Tibial nerve (tissue), 4 donors: ENCODE measurements around the gene KBTBD6. TPM values are rescaled to one million over a fixed set of nuclear protein-coding genes. Genes with fewer than 3 reads are reported as not detected.
A peak's percentile ranks its signal among the peaks of the same experiment; 100 is the strongest.
"Not testable (repeated sequence)": the region's sequence is repeated elsewhere in the genome, so short reads cannot be mapped to it uniquely, and the experiment has no call there.

Experiments
- DNase-seq, 2 donors: peaks; one replicate each; pipeline ENCODE4 v3.0.0-alpha.2; 2019; ENCODE audit warnings: low spot score in 2 of 2
- H3K27ac ChIP-seq, 4 donors: fragments of 200-600 bp; sonication (generic) in 3 of 4; one replicate each; pipeline ENCODE4 v1.5.1; 2017 to 2019; ENCODE audit warnings: mild to moderate bottlenecking in 1 of 4
- H3K27me3 ChIP-seq, 2 donors: fragments of 200-600 bp; sonication (generic) in 1 of 2; one replicate each; pipeline versions ENCODE4 v1.5.1 to v1.6.0; 2017 to 2019
- H3K36me3 ChIP-seq, 3 donors: fragments of 200-600 bp; sonication (generic); one replicate each; pipeline ENCODE4 v1.5.1; 2018 to 2019
- H3K4me1 ChIP-seq, 4 donors: fragments of 200-600 bp; sonication (generic) in 3 of 4; one replicate each; pipeline ENCODE4 v1.5.1; 2017 to 2019
- H3K4me3 ChIP-seq, 4 donors: fragments of 200-600 bp; sonication (generic) in 3 of 4; one replicate each; pipeline ENCODE4 v1.5.1; 2017 to 2019; ENCODE audit warnings: mild to moderate bottlenecking in 1 of 4, moderate library complexity in 1 of 4
- H3K9me3 ChIP-seq, 4 donors: fragments of 200-600 bp; sonication (generic) in 3 of 4; one replicate each; pipeline ENCODE4 v1.5.1; 2017 to 2019
- EP300 ChIP-seq, 2 donors: sonication (generic); formaldehyde crosslinking; IDR thresholded peaks; one replicate each; pipeline ENCODE4 v1.6.1; 2017; ENCODE audit warnings: antibody characterized with exemption in 2 of 2, mild to moderate bottlenecking in 1 of 2
- POLR2A ChIP-seq, 2 donors: fragments of 450-650 bp; IDR thresholded peaks; one replicate each; pipeline ENCODE4 v1.6.1; 2017; ENCODE audit warnings: antibody characterized with exemption in 2 of 2, mild to moderate bottlenecking in 2 of 2, moderate library complexity in 2 of 2
- WGBS, 2 donors: methylation state at CpG; one replicate each; pipeline ENCODE4 v1.1.5; 2018; 5-methylcytosine and 5-hydroxymethylcytosine counted together
- total RNA-seq, 4 donors: library from RNA; depleted of rRNA; stranded (reverse); fragments of >200 nt; gene quantifications; one replicate each; pipeline ENCODE4 v1.1.0, GENCODE V29; 2016
- TF ChIP-seq, protein P1 (sequence below), 5 experiments: fragments of 200-600 bp in 3 of 5; fragments of 450-650 bp in 2 of 5; sonication (generic) in 3 of 5; IDR thresholded peaks; one replicate each; pipeline ENCODE4 v1.5.1; 2016 to 2019; ENCODE audit warnings: antibody characterized with exemption in 5 of 5, mild to moderate bottlenecking in 3 of 5, moderate library complexity in 2 of 5

The KBTBD6 gene
- total RNA-seq, 4 donors from 2014 or later, result 8.1 to 14.2 (median 9.0) TPM

DNA sequence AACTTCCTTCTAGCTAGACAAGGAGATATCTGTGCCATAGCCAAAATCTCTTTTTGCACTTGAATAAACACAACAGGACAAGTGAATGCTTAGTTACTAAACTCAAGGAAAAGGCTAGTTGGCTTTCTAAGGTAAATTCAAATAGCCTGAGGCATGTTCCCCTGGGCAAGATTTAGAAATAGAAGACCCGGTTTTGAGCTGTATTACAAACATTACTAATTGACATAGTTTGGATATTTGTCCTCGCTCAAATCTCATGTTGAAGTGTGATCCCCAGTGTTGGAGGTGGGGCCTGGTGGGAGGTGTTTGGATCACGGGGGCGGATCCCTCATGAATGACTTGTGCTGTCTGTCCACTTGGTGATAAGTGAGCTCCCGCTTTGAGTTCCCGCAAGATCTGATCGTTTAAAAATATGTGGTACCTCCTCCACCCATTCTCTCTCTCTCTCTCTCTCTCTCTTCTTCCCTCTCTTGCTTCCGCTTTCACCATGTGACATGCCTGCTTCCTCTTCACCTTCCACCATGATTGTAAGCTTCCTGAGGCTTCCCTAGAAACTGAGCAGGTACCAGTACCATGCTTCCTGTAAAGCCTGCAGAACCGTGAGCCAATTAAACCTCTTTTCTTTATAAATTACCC is 3.9 kb upstream of the KBTBD6 start:
- Histone ChIP-seq H3K27me3 (no peaks in the 10 kb centered on the region), H3K36me3 (no peaks in the 10 kb centered on the region), H3K9me3 (no peaks in the 10 kb centered on the region), H3K27ac (no peak overlapping the region), H3K4me3 (no peak overlapping the region), H3K4me1 (peaks cover 0 to 18% (median 2%) of the 10 kb centered on the region in 4 donors)
- TF ChIP-seq, protein P1, sequence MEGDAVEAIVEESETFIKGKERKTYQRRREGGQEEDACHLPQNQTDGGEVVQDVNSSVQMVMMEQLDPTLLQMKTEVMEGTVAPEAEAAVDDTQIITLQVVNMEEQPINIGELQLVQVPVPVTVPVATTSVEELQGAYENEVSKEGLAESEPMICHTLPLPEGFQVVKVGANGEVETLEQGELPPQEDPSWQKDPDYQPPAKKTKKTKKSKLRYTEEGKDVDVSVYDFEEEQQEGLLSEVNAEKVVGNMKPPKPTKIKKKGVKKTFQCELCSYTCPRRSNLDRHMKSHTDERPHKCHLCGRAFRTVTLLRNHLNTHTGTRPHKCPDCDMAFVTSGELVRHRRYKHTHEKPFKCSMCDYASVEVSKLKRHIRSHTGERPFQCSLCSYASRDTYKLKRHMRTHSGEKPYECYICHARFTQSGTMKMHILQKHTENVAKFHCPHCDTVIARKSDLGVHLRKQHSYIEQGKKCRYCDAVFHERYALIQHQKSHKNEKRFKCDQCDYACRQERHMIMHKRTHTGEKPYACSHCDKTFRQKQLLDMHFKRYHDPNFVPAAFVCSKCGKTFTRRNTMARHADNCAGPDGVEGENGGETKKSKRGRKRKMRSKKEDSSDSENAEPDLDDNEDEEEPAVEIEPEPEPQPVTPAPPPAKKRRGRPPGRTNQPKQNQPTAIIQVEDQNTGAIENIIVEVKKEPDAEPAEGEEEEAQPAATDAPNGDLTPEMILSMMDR (IDR thresholded peaks at IDR 0.05), result no peak
- TF ChIP-seq EP300 (IDR thresholded peaks at IDR 0.05) (no peak), POLR2A (IDR thresholded peaks at IDR 0.05) (no peak)
- DNase-seq, result no peak
- 88 to 94% methylated on average over 9 of the region's 9 CpGs for WGBS, 2 donors

DNA sequence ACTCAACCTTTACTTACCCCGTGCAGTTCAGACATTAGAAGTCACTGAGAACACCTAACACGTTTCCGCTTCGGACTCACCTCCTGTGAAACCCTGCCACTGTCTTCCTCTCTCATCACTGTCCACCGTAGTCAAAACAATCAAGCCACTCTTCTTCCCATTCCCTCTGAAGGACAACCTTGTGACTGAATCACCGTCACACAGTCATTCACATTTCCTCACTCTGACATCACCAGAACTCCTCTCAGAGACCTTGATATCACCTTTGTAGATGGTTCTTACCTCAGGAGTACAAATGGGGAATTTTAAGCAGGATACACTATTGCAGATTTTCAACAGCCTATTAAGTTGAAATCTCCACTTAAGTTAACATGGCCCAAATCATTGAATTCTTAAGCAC is 1.3 kb upstream of the KBTBD6 start:
- no peak overlapping the region for H3K4me3 ChIP-seq
- no peaks in the 10 kb centered on the region for H3K9me3 ChIP-seq
- H3K36me3 ChIP-seq, result no peaks in the 10 kb centered on the region
- TF ChIP-seq POLR2A (IDR thresholded peaks at IDR 0.05) (no peak), EP300 (IDR thresholded peaks at IDR 0.05) (no peak)
- TF ChIP-seq, protein P1 (IDR thresholded peaks at IDR 0.05), result no peak
- peaks cover 0 to 42% (median 12%) of the 10 kb centered on the region in 4 donors for H3K4me1 ChIP-seq
- no peak overlapping the region for H3K27ac ChIP-seq
- no peaks in the 10 kb centered on the region for H3K27me3 ChIP-seq
- 90 to 92% methylated on average over 6 of the region's 6 CpGs for WGBS, 2 donors
- no peak for DNase-seq

DNA sequence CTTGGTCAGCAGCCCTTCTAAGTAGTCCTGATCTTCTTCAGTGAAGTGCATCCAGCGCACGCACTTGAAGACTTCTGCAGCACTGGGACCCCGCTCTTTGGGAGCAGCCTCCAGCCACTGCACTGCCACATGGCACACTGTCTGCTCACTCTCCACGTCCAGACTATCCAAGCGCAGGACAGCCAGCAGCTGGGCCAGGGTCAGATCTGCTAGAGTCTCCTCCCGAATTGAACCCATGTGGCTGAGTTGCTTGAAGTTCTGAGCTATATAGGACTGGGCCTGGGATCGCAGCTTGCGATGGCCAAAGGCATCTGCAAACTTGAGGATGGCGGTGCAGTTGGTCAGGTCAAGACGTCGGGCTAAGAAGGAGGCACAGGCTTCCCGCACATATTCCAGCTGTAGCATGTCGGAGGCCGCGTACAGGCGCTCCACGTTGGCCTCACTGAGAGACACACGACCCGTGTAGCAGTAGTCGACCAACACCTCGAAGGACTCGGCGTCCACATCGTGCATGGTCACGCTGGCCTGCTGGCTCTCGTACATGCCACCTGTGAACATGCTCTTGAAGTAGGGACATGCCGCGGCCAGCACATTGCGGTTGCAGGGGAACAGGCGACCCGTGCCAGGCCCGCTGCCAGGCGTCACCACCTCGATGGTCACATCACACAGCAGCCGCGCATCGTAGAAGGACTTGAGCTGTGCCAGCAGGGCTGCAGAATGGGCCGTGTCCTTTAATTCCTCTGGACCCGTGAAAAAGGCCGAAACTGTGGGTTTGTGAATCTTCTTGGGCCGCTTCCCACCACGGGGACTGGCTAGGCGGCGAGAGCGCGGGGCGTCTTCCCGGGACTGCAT is 716 bp downstream of the KBTBD6 start:
- H3K4me3 ChIP-seq, result peak overlapping the region; percentile 44 to 88 (median 80)
- WGBS, 2 donors, result 34 to 36% methylated on average over 13 to 21 of the region's 48 CpGs
- H3K27me3 ChIP-seq, H3K9me3 ChIP-seq, H3K36me3 ChIP-seq, DNase-seq: not testable (repeated sequence)
- H3K27ac ChIP-seq, result peak overlapping the region; percentile 39 to 91 (median 78)
- H3K4me1 ChIP-seq, result peaks cover 0 to 57% (median 15%) of the 10 kb centered on the region in 4 donors

DNA sequence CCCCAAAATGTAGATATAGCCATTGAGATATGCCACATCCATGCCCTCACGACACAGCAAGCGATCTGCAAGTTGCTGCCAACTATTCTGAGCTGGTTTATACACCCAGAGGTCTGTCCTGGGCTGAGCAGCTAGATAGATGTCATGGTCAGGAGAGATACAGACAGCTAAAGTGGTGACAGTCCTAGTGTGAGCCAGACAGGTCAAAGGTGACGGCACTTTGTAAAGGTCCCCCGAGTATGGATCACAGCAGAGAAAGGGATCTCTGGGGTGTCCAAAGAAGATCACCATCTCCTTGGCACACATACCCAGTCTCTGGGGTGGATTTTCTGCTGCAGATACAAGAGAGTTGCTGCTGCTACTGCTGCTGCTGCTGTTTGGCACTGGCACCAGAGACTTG is 1.4 kb downstream of the KBTBD6 start:
- H3K27ac ChIP-seq, H3K36me3 ChIP-seq, DNase-seq, H3K27me3 ChIP-seq, H3K9me3 ChIP-seq, H3K4me3 ChIP-seq: not testable (repeated sequence)
- H3K4me1 ChIP-seq, result peaks cover 0 to 57% (median 15%) of the 10 kb centered on the region in 4 donors
- 83 to 85% methylated on average over 4 of the region's 4 CpGs for WGBS, 2 donors

DNA sequence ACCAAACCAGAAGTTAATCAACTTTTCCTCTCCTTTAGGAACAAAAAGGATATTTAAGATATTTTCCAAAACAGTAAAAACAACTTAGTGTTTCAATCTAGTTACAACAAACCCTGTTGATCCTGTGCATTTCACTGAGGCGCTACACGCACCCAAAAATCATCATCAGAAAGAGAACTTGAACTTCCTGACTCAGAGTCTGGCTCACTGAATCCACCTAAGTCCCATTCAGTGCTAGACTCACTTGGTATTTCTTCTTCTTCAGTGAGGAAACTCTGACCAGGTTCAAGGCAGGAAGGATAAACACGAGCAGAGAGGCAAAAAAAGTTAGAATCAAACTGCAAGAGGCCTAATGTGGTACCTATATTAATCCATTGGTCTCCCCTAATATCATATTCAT is 2.2 kb downstream of the KBTBD6 start:
- DNase-seq, result no peak
- TF ChIP-seq EP300 (IDR thresholded peaks at IDR 0.05) (no peak), POLR2A (IDR thresholded peaks at IDR 0.05) (no peak)
- TF ChIP-seq, protein P1 (IDR thresholded peaks at IDR 0.05), result no peak
- Histone ChIP-seq H3K27me3 (no peaks in the 10 kb centered on the region), H3K9me3 (no peaks in the 10 kb centered on the region), H3K36me3 (peaks cover 0 to 9% (median 0%) of the 10 kb centered on the region in 3 donors), H3K27ac (no peak overlapping the region), H3K4me1 (peaks cover 0 to 57% (median 15%) of the 10 kb centered on the region in 4 donors), H3K4me3 (peak overlapping the region in 1 of 4 donors; percentile 7)
- 81 to 84% methylated on average over 3 of the region's 3 CpGs for WGBS, 2 donors

DNA sequence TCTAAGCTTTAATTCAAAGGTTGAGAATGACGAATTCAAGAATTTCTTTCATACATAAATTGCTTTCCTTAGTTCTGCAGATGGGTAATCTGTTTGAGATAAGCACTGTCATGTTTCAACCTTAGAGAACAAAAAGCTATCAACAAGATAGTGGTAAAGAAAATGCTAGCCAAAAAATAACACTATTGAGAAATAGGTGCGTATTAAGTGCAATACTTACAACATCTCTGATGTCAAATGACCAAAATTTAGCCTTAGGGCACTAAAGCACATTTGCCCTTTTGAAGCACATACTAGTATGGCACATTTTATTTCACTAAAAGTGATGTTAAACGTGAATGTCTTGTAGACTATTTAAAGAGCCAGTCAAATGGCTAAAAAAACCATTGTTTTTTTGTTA is 4.9 kb downstream of the KBTBD6 start:
- no peak for DNase-seq
- Histone ChIP-seq H3K27me3 (no peaks in the 10 kb centered on the region), H3K9me3 (no peaks in the 10 kb centered on the region), H3K4me3 (no peak overlapping the region), H3K4me1 (peaks cover 0 to 44% (median 15%) of the 10 kb centered on the region in 4 donors), H3K36me3 (peaks cover 0 to 9% (median 0%) of the 10 kb centered on the region in 3 donors), H3K27ac (no peak overlapping the region)
- TF ChIP-seq EP300 (IDR thresholded peaks at IDR 0.05) (no peak), POLR2A (IDR thresholded peaks at IDR 0.05) (no peak)
- TF ChIP-seq, protein P1 (IDR thresholded peaks at IDR 0.05), result no peak
- 70 to 78% methylated on average over 3 of the region's 3 CpGs for WGBS, 2 donors
